NCI-H226 (cell line): ENCODE data around the gene IMMP2L.
A peak's percentile ranks its signal among the peaks of the same experiment; 100 is the strongest.

Source experiments
- DNase-seq: peaks from one replicate; pipeline ENCODE4 v3.0.0-alpha.2; 2015

The IMMP2L gene

GRCh38 chr7:110841840-110842545 lies 720.3 kb downstream of the IMMP2L start:
- no peak for DNase-seq

DNA sequence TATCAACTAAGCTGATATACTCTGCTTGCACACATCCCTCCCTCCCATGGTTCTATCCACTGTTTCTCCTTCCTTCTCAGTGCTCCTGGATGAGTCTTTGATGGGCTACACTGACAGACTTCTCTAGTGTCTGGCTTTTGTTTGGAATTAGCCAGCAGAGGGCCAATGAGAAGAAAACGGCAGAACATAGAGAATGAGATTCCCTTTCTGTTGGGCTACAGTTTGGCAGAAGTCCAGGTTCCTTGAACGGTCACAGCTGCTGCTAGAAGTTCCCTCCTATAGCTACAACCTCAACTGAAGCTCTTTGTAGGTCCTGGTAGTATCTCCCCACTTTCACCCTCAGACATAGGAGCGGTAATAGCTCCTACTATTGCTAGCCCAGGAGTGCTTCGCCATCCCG lies 722.4 kb downstream of the IMMP2L start:
- DNase-seq: no peak

- DNase-seq: no peak
Observed at GRCh38 chr7:110835849-110836248, 726.4 kb downstream of the IMMP2L start.

GRCh38 chr7:110835218-110835617 lies 727.1 kb downstream of the IMMP2L start:
- no peak for DNase-seq

- DNase-seq: no peak
Observed at GRCh38 chr7:110831419-110831818, 730.9 kb downstream of the IMMP2L start.

GRCh38 chr7:110830778-110831177 lies 731.5 kb downstream of the IMMP2L start:
- no peak for DNase-seq

- DNase-seq: no peak
Observed at GRCh38 chr7:110827936-110828335, 734.4 kb downstream of the IMMP2L start.

- no peak for DNase-seq
Observed at GRCh38 chr7:110827287-110827855, 734.9 kb downstream of the IMMP2L start.

- DNase-seq: no peak
Observed at GRCh38 chr7:110813986-110814385, 748.3 kb downstream of the IMMP2L start.

GRCh38 chr7:110809832-110810231 lies 752.5 kb downstream of the IMMP2L start:
- DNase-seq: no peak

DNA sequence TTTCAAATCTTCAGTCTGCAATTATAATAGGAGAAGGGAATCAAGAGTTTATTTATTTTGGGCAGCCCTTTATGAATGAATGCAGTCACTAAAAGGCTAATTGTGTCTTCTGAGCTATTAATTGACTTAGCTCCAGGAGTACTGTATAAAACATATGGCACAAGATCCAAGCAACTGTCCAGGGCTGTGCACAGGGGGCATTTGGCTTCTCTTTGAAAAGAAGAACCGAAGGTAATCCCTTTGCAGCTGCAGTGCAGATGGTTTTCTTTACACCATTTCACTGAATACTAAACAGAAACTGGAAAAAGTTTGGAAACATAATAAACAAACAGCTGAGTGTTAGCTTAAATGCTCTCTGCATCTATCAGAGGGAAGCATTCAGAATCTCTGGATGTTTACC lies 753.9 kb downstream of the IMMP2L start:
- DNase-seq: no peak

GRCh38 chr7:110804501-110804900 lies 757.8 kb downstream of the IMMP2L start:
- no peak for DNase-seq

- DNase-seq: no peak
Observed at GRCh38 chr7:110803602-110804143, 758.6 kb downstream of the IMMP2L start.

DNA sequence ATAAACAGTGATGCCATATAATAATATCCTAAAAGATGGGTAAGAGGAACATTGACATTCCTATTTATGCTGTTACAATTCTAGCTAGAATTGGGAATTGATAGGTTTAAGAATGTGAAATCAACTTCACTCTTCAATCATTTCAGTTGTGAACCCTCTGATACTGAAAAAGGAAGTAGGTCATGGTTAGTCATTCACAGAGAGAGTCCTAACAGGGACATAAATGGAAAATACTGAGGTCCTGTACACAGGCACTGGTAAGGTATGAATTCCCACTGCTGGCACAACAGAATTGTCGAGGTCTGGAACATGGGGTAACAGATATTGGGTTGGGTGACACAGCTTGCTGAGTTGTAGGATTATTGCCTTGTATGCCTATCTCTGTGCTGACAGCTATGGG lies 760.8 kb downstream of the IMMP2L start:
- no peak for DNase-seq

- no peak for DNase-seq
Observed at GRCh38 chr7:110800984-110801383, 761.3 kb downstream of the IMMP2L start.

GRCh38 chr7:110797656-110798055 lies 764.6 kb downstream of the IMMP2L start:
- no peak for DNase-seq

DNA sequence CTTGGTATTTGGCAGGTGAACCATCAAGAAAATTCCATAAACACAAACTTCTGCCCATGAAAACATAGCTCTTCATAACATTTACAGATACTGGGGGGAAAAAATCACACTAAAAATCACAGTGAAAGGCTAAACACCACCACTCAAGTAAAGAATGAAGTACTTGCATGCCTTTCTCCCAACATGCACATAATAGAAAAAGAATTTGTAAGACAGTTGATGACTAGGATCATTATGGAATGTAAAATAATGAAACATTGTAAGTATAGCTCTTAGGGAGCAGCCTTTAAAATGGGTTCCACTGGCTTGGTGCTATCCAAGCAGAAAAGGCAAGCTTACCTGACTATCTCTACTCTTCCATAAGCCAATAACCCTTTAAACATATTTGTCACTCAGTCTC lies 771.3 kb downstream of the IMMP2L start:
- no peak for DNase-seq

DNA sequence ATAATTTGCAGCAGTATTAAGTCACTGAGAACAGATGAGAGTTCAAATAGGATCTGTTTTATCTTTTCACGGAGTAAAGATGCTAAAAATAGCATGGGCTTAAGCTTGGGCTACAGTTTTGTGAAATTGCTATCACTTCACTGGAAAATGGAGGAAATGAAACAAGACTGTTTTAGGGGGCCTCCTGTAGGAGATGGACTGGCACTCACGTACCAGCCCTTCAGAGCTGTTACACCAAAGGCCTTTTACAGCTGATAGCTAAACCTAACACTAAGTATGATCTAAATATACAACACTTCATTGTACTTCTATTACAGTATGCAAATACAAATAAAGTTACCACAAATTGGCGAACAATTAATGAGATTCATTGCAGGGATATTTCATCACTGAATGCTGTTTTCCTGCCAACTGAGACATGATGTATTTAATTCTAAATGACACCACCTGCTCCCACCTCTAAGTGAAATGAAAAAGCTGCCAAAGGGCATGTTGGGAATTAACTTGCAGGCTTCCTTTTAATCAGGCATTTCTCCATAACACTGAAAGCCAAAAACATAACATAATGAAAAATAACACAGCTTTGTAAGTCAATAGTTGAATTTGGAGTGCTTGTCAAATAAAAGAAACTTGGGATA lies 775.8 kb downstream of the IMMP2L start:
- DNase-seq: no peak

DNA sequence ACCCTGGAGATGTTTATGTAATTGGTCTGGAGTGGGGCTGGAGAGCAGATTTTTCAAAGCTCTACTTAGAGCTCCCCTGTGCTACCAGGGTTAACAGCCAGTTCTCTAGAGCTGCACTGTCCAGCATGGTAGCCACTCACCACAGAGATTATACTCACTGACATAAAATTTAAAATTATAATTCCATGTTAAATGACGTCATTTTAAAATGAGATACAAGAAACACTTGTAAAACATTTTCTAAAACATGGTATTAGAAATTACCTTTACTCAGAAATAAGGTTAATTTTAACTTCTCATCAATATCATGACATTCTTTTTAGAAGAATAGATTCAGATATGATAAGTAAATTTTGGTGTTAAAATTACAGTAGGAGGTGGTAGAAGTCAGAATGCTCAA lies 777.5 kb downstream of the IMMP2L start:
- DNase-seq: no peak

- no peak for DNase-seq
Observed at GRCh38 chr7:110780712-110781111, 781.6 kb downstream of the IMMP2L start.

GRCh38 chr7:110779339-110779738 lies 783.0 kb downstream of the IMMP2L start:
- DNase-seq: no peak

GRCh38 chr7:110775046-110775445 lies 787.2 kb downstream of the IMMP2L start:
- DNase-seq: peak; percentile 19

GRCh38 chr7:110774071-110774470 lies 788.2 kb downstream of the IMMP2L start:
- no peak for DNase-seq

- DNase-seq: no peak
Observed at GRCh38 chr7:110772615-110773014, 789.7 kb downstream of the IMMP2L start.
